H1 (cell line): ENCODE measurements around the gene PRR16. TPM values are rescaled to one million over a fixed set of nuclear protein-coding genes. Genes with fewer than 3 reads are reported as not detected.
A peak's percentile ranks its signal among the peaks of the same experiment; 100 is the strongest.

Experiments
- CTCF ChIA-PET: fragments of 300-600 bp; sonication (Branson Sonifier 250); formaldehyde crosslinking; loops from one replicate; lab custom pipeline; 2021; ENCODE audit not compliant: partially characterized antibody; lab: Charles Lee
- POLR2A ChIA-PET: fragments of 300-600 bp; sonication (Branson Sonifier 250); formaldehyde crosslinking; loops from one replicate; lab custom pipeline; 2021; ENCODE audit warnings: inconsistent platforms; ENCODE audit not compliant: partially characterized antibody; lab: Charles Lee
- DNase-seq, 2 experiments: peaks; one replicate each; pipeline versions ENCODE4 v3.0.0 to v3.0.0-alpha.2; 2010 to 2022; ENCODE audit warnings: low spot score in 2 of 2, low read depth in 1 of 2, mixed read lengths in 1 of 2
- FAIRE-seq: peaks from 2 replicates; lab custom pipeline; 2011; peaks lifted over from hg19 to GRCh38; lab: Jason Lieb, UNC
- H2AFZ ChIP-seq: 2 replicates; pipeline ENCODE4 v1.8.1; 2012; ENCODE audit warnings: low read length, inconsistent platforms
- H2AK5ac ChIP-seq: 2 replicates; pipeline ENCODE4 v1.6.1; 2013; ENCODE audit warnings: low read depth, low read length
- H2BK120ac ChIP-seq: replicated peaks from 2 replicates; pipeline ENCODE3; 2013; ENCODE audit warnings: low read depth, low read length, inconsistent platforms
- H2BK12ac ChIP-seq: 2 replicates; pipeline ENCODE4 v1.6.1; 2013; ENCODE audit warnings: low read depth, low read length
- H2BK15ac ChIP-seq: 2 replicates; pipeline ENCODE4 v1.6.1; 2013; ENCODE audit warnings: low read length
- H2BK20ac ChIP-seq: 2 replicates; pipeline ENCODE4 v1.6.1; 2013; ENCODE audit warnings: low read length
- H2BK5ac ChIP-seq: 2 replicates; pipeline ENCODE4 v1.6.1; 2013; ENCODE audit warnings: low read depth, low read length
- H3K14ac ChIP-seq: 2 replicates; pipeline ENCODE4 v1.6.1; 2013; ENCODE audit warnings: inconsistent platforms; ENCODE audit not compliant: insufficient read length
- H3K18ac ChIP-seq: 2 replicates; pipeline ENCODE4 v1.6.1; 2013; ENCODE audit warnings: low read length; ENCODE audit errors: extremely low read depth
- H3K23ac ChIP-seq: 2 replicates; pipeline ENCODE4 v1.6.1; 2013; ENCODE audit warnings: inconsistent platforms; ENCODE audit not compliant: insufficient read length
- H3K23me2 ChIP-seq: 2 replicates; pipeline ENCODE4 v1.6.1; 2013; ENCODE audit warnings: low read depth, low read length
- H3K27ac ChIP-seq: 2 replicates; pipeline ENCODE4 v1.6.1; 2011; ENCODE audit warnings: low read depth, low read length, inconsistent platforms
- H3K27me3 ChIP-seq, 4 experiments: replicated peaks in 1 of 4; 1 replicate in 1 of 4; 2 replicates in 3 of 4; pipeline versions ENCODE4 v1.6.1 to v1.8.1; 2011 to 2013; ENCODE audit warnings: low read length in 3 of 4, mild to moderate bottlenecking in 3 of 4, inconsistent platforms in 2 of 4, mixed read lengths in 2 of 4, moderate library complexity in 1 of 4; ENCODE audit not compliant: control insufficient read depth in 3 of 4, insufficient read depth in 3 of 4; ENCODE audit errors: extremely low read depth in 1 of 4
- H3K36me3 ChIP-seq, 4 experiments: 2 replicates each; pipeline versions ENCODE4 v1.6.1 to v1.8.1; 2011 to 2013; ENCODE audit warnings: mild to moderate bottlenecking in 4 of 4, low read length in 3 of 4, moderate library complexity in 2 of 4, control low read depth in 1 of 4, inconsistent platforms in 1 of 4; ENCODE audit not compliant: insufficient read depth in 4 of 4, control insufficient read depth in 2 of 4
- H3K4ac ChIP-seq: replicated peaks from 2 replicates; pipeline ENCODE3; 2013; ENCODE audit warnings: low read length, low read depth, mixed read lengths, inconsistent platforms; ENCODE audit not compliant: insufficient read length
- H3K4me1 ChIP-seq, 4 experiments: replicated peaks in 1 of 4; 1 replicate in 1 of 4; 2 replicates in 3 of 4; pipeline versions ENCODE4 v1.6.1 to v1.8.1; 2011 to 2013; ENCODE audit warnings: low read length in 3 of 4, inconsistent platforms in 2 of 4, mixed read lengths in 1 of 4; ENCODE audit not compliant: insufficient read depth in 4 of 4, control insufficient read depth in 3 of 4
- H3K4me2 ChIP-seq, 2 experiments: 2 replicates each; pipeline versions ENCODE4 v1.6.1 to v1.8.1; 2011 to 2013; ENCODE audit warnings: low read depth in 2 of 2, low read length in 2 of 2, control low read depth in 1 of 2, inconsistent platforms in 1 of 2, mild to moderate bottlenecking in 1 of 2; ENCODE audit not compliant: insufficient read depth in 1 of 2
- H3K4me3 ChIP-seq, 4 experiments: fragments of 200-600, 300-600 bp in 1 of 4; sonication (generic), shearing (Covaris generic), sonication (Bioruptor Twin) in 1 of 4; 2 replicates each; pipeline versions ENCODE4 v1.5.1 to v1.8.1; 2011 to 2016; ENCODE audit warnings: low read length in 4 of 4, low read depth in 3 of 4, control low read depth in 2 of 4, inconsistent platforms in 2 of 4, mild to moderate bottlenecking in 2 of 4, mixed read lengths in 1 of 4, moderate library complexity in 1 of 4; ENCODE audit not compliant: insufficient read depth in 2 of 4; ENCODE audit errors: extremely low read depth in 1 of 4
- H3K56ac ChIP-seq: replicated peaks from 2 replicates; pipeline ENCODE3; 2013; ENCODE audit warnings: low read depth, mild to moderate bottlenecking, mixed read lengths, low read length, inconsistent platforms; ENCODE audit not compliant: insufficient read length
- H3K79me1 ChIP-seq: 2 replicates; pipeline ENCODE4 v1.6.1; 2013; ENCODE audit warnings: low read depth, low read length, control low read depth
- H3K79me2 ChIP-seq, 2 experiments: 2 replicates each; pipeline versions ENCODE4 v1.6.1 to v1.8.1; 2012 to 2013; ENCODE audit warnings: low read length in 2 of 2, mild to moderate bottlenecking in 2 of 2, inconsistent platforms in 1 of 2; ENCODE audit not compliant: insufficient read depth in 2 of 2, control insufficient read depth in 1 of 2
- H3K9ac ChIP-seq, 4 experiments: replicated peaks in 1 of 4; 1 replicate in 1 of 4; 2 replicates in 3 of 4; pipeline versions ENCODE4 v1.6.1 to v1.8.1; 2011 to 2013; ENCODE audit warnings: low read depth in 3 of 4, low read length in 3 of 4, control low read depth in 2 of 4, mild to moderate bottlenecking in 2 of 4, moderate library complexity in 2 of 4, inconsistent platforms in 1 of 4; ENCODE audit errors: extremely low read depth in 1 of 4
- H3K9me3 ChIP-seq, 2 experiments: 2 replicates each; pipeline versions ENCODE4 v1.6.1 to v1.8.1; 2012 to 2013; ENCODE audit warnings: mild to moderate bottlenecking in 2 of 2, moderate library complexity in 2 of 2, control low read depth in 1 of 2, inconsistent platforms in 1 of 2, low read depth in 1 of 2, low read length in 1 of 2, mixed read lengths in 1 of 2; ENCODE audit not compliant: insufficient read depth in 2 of 2
- H4K20me1 ChIP-seq, 2 experiments: replicated peaks in 1 of 2; 2 replicates each; pipeline versions ENCODE3 to v1.8.1; 2011 to 2013; ENCODE audit warnings: inconsistent platforms in 2 of 2, low read length in 2 of 2, mild to moderate bottlenecking in 1 of 2; ENCODE audit not compliant: insufficient read depth in 2 of 2, control insufficient read depth in 1 of 2
- H4K5ac ChIP-seq: 2 replicates; pipeline ENCODE4 v1.6.1; 2013; ENCODE audit warnings: low read length, low read depth, mixed read lengths, inconsistent platforms; ENCODE audit not compliant: insufficient read length
- H4K8ac ChIP-seq: 2 replicates; pipeline ENCODE4 v1.8.0; 2013; ENCODE audit warnings: mild to moderate bottlenecking, moderate library complexity, low read length, inconsistent platforms; ENCODE audit not compliant: insufficient read depth; ENCODE audit errors: extremely low read depth
- H4K91ac ChIP-seq: replicated peaks from 2 replicates; pipeline ENCODE3; 2013; ENCODE audit warnings: low read length, mixed read lengths, inconsistent platforms; ENCODE audit not compliant: insufficient read length
- CHD1 ChIP-seq: IDR thresholded peaks from 2 replicates; pipeline ENCODE4 v1.6.1; 2012; ENCODE audit warnings: low read depth, low read length, improper control_type of control experiment
- JUND ChIP-seq: IDR thresholded peaks from 2 replicates; pipeline ENCODE4 v1.6.1; 2011; ENCODE audit warnings: mild to moderate bottlenecking, improper control_type of control experiment, low read length
- MAFK ChIP-seq: IDR thresholded peaks from 2 replicates; pipeline ENCODE4 v1.6.1; 2012; ENCODE audit warnings: low read depth, mild to moderate bottlenecking, improper control_type of control experiment, low read length
- NANOG ChIP-seq: IDR thresholded peaks from 2 replicates; pipeline ENCODE4 v1.6.1; 2011; ENCODE audit warnings: low read length, low read depth, mild to moderate bottlenecking, inconsistent platforms; ENCODE audit not compliant: insufficient read depth, poor library complexity, severe bottlenecking
- RAD21 ChIP-seq, 2 experiments: IDR thresholded peaks in 1 of 2; conservative IDR thresholded peaks in 1 of 2; 2 replicates each; pipeline ENCODE4 v1.6.1; 2011; ENCODE audit warnings: low read depth in 2 of 2, low read length in 2 of 2, improper control_type of control experiment in 1 of 2, inconsistent platforms in 1 of 2, mild to moderate bottlenecking in 1 of 2, moderate library complexity in 1 of 2
- TCF12 ChIP-seq: IDR thresholded peaks from 2 replicates; pipeline ENCODE4 v1.6.1; 2011; ENCODE audit warnings: low read depth, mild to moderate bottlenecking, low read length
- WGBS, 2 experiments: shearing (Covaris generic) in 1 of 2; methylation state at CpG; one replicate each; pipeline versions ENCODE4 v1.1.6 to v1.1.7; 2013 to 2015; ENCODE audit warnings: low lambda C conversion rate in 2 of 2, mixed read lengths in 2 of 2, inconsistent platforms in 1 of 2, low coverage in 1 of 2, missing lambda C conversion rate in 1 of 2; ENCODE audit not compliant: insufficient replicate concordance in 2 of 2, insufficient coverage in 1 of 2, insufficient read length in 1 of 2; ENCODE audit errors: extremely low coverage in 1 of 2, missing lambda C conversion rate in 1 of 2; 5-methylcytosine and 5-hydroxymethylcytosine counted together
- polyA plus RNA-seq, 7 experiments: library from polyadenylated mRNA; depleted of rRNA in 3 of 7; stranded (reverse) in 5 of 7; unstranded in 2 of 7; fragments of >200 nt in 5 of 7; fragments of 200-250 nt in 2 of 7; gene quantifications; 1 replicate in 5 of 7; 2 replicates in 1 of 7; 4 replicates in 1 of 7; pipeline versions ENCODE4 v1.2.1 to v1.2.3, GENCODE V29; 2011 to 2013; ENCODE audit warnings: missing spikeins in 2 of 7, mixed read lengths in 2 of 7
- total RNA-seq: library from RNA; stranded (reverse); fragmentation: NEBNext Ultra II Directional; extraction: Animal tissue kit (Norgen Biotek cat#: 25700); gene quantifications from 2 replicates; pipeline ENCODE4 v1.2.1, GENCODE V29; 2021
- TF ChIP-seq, protein P1 (sequence below): IDR thresholded peaks from 2 replicates; pipeline ENCODE4 v1.6.1; 2012; ENCODE audit warnings: inconsistent platforms
- TF ChIP-seq, protein P2 (sequence below): IDR thresholded peaks from 2 replicates; pipeline ENCODE4 v1.6.1; 2012; ENCODE audit warnings: inconsistent platforms

Gene PRR16
- total and polyA plus RNA-seq, 2 of the 8 experiments (the other 6 are each of a cell fraction or from before 2014, with no cell fraction given), result 0.73 to 1.6 TPM

GRCh38 chr5:120734033-120734432 is 269.9 kb downstream of the PRR16 start:
- Histone ChIP-seq H2BK12ac (no peak overlapping the region), H3K14ac (no peak overlapping the region), H4K91ac (no peak overlapping the region), H2BK120ac (no peak overlapping the region), H3K79me2 (no peaks in the 10 kb centered on the region), H3K79me1 (no peaks in the 10 kb centered on the region), H3K23me2 (no peaks in the 10 kb centered on the region), H2BK20ac (no peak overlapping the region), H3K4me2 (no peak overlapping the region), H3K9me3 (no peaks in the 10 kb centered on the region), H3K9ac (no peak overlapping the region), H2BK5ac (no peak overlapping the region), H3K4me1 (peaks cover 0 to 6% (median 0%) of the 10 kb centered on the region in 4 experiments; a peak in 1 of 7 replicates), H2AK5ac (no peak overlapping the region), H3K27me3 (no peaks in the 10 kb centered on the region), H4K8ac (no peak overlapping the region), H3K27ac (no peak overlapping the region), H4K5ac (no peak overlapping the region), H3K36me3 (no peaks in the 10 kb centered on the region), H2AFZ (no peak overlapping the region), H3K23ac (no peak overlapping the region), H2BK15ac (no peak overlapping the region), H3K18ac (no peak overlapping the region), H4K20me1 (no peaks in the 10 kb centered on the region), H3K56ac (no peak overlapping the region), H3K4ac (no peak overlapping the region), H3K4me3 (no peak overlapping the region)
- TF ChIP-seq NANOG (no peak), JUND (no peak), RAD21 (IDR thresholded peaks at IDR 0.05 in 1 of 2, conservative IDR thresholded peaks at IDR 0.05 in 1 of 2; ENCODE audit: low read depth in 2 of 2, low read length in 2 of 2) (peak in 1 of 2 experiments; percentile 10; a peak in 1 of 4 replicates), CHD1 (no peak), MAFK (no peak), TCF12 (peak; percentile 82; the same call in 1 of the 2 replicates)
- TF ChIP-seq, protein P1, sequence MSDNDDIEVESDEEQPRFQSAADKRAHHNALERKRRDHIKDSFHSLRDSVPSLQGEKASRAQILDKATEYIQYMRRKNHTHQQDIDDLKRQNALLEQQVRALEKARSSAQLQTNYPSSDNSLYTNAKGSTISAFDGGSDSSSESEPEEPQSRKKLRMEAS, result peak; percentile 30; the same call in 1 of the 2 replicates
- TF ChIP-seq, protein P2, sequence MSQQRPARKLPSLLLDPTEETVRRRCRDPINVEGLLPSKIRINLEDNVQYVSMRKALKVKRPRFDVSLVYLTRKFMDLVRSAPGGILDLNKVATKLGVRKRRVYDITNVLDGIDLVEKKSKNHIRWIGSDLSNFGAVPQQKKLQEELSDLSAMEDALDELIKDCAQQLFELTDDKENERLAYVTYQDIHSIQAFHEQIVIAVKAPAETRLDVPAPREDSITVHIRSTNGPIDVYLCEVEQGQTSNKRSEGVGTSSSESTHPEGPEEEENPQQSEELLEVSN, result peak; percentile 39; the same call in 1 of the 2 replicates
- DNase-seq (peak; percentile 7 to 50), FAIRE-seq (no peak)
- CTCF ChIA-PET, result interaction anchor here (0.9 to 1.4 kb wide), 2 partner anchors 11 to 37 kb away, joined by 3 to 5 read pairs; no protein-coding TSS in a partner anchor
- POLR2A ChIA-PET, result interaction anchor here (1.1 to 2.3 kb wide), 3 partner anchors 30 to 38 kb away, joined by 3 to 7 read pairs (median 3); no protein-coding TSS in a partner anchor
- WGBS, 2 experiments, result 46% methylated on average over 4 of the region's 4 CpGs; no CpG with 5 or more reads in 1 of the 2 experiments
